GM21381 (cell line): ENCODE measurements around the gene MAP3K15.
"Not testable (repeated sequence)": the region's sequence is repeated elsewhere in the genome, so short reads cannot be mapped to it uniquely, and the experiment has no call there.

Experiments
- ATAC-seq: cut with Tn5 transposase; IDR thresholded peaks from one replicate; pipeline ENCODE4 v1.9.1; 2021; ENCODE audit warnings: mild to moderate bottlenecking, moderate library complexity; ENCODE audit not compliant: unreplicated experiment

MAP3K15 gene

DNA sequence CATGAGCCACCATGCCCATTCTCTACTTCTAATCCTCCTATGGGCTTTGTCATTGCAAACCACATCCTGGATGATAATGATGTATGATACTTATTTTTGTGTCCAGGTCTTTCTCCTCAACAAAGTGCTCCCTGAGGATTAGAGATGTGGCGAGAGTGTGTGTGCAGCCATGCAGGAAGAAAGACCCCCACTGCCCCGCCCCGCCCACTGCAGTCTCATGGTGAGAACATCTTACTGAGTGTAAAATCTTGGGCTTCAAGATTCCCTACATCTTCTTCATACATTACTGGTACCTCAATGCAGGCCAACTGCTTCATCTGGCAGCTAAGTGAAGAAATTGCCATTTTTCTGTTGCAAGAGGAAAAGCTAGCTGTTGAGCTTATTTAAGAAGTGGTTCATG lies 25.9 kb upstream of the MAP3K15 start:
- no peak for ATAC-seq

DNA sequence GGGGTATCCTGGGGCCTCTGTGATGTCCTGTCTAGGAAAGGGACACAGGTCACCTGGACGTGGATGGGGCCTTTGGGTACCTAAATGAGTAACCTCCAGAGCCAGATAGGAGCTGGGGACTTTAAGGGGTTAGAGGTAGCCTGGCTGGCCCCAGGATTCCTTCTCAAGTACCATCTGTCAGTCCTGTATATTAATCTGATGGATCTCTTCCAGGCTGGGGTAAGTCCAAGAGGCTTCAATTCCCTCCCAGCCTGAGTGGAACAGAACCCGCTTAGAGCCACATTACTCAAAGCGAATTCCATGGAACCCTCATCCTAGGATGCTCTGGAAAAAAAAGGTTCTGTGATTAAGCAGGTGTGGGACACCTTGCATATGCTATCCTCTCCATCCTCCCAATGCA lies 24.8 kb upstream of the MAP3K15 start:
- ATAC-seq, result no peak

DNA sequence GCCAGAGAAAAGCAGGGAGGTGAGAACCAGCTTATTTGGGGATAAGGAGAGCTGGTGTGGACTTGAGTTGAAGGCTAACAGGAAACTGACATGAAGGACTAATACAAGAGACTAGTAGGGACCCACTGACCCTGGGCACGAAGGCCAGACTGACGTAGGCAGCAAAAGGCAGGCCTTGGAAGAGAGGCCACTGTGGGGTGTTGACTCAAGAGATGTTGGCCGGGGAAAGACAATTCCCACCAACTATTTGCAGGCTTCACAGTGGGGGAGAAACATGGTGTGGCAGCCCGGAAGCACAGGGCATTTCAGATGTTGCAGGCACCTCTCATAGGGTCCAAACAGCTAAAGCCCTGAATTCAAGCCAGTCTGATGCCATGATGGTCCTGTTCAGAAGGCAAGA lies 24.4 kb upstream of the MAP3K15 start:
- no peak for ATAC-seq

DNA sequence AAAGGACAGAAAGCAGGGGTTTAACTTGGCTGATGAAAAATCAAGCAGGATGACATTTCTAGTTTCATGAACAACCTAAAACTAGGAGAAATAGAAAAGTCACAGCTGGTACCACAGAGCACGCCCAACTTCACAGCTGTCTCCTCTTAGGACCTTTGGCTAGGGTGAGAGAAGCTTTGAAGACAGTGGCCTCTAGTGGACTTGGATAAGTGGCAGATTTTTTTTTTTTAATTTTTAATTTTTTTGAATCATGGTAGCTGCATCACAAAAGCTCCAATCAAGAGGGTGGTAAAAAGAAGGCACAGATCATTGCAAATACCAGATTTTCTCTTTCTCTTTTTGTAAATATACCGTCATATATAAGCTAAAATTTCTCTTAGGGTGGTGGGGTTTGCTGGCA lies 20.2 kb upstream of the MAP3K15 start:
- ATAC-seq, result no peak

GRCh38 chrX:19532709-19533108 lies 17.4 kb upstream of the MAP3K15 start:
- no peak for ATAC-seq

- no peak for ATAC-seq
Measured at GRCh38 chrX:19517965-19518364, 2.7 kb upstream of the MAP3K15 start.

DNA sequence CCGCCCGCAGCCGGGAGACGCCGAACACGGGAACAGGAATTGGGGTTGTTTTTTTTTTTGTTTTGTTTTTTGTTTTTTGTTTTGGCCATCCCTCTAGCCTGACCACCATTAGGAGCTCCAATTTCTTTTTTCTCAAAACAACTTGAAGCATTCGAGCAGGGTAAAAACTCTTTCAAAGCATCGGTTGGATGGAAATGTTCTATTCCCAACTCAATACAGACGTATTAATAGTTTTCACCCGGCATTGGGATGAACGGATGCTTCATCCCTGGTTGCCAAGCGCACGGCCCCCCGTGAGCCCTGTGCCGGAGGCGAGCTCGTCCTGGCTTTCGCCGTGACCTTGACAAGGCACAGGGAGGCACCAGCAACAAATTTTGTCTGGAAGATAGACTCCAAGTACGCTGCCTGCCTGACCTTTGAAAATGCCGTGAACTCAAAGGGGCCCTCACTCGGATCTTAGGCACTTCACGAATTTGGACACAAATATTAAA lies 352 bp upstream of the MAP3K15 start:
- no peak for ATAC-seq

GRCh38 chrX:19513383-19513782 lies 1.9 kb downstream of the MAP3K15 start:
- no peak for ATAC-seq

DNA sequence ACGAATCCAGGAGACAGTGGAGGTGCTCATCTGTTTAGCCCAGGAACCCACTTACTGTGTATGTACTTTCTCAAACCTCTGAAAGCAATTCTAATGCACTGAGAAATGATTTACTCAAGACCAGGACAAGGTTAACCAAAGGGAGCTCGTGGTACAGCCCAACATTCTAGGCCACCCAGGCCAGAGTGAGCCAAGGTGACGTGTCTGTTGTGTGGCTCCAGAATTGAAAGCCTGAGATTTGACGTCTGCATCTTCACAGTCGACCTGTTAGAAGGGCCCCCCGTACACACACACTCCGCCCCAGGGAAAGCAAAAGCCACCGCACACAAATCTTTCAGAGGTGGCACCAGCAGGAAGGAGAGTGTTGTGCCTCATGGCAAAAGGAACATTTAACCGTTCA lies 2.3 kb downstream of the MAP3K15 start:
- no peak for ATAC-seq

- ATAC-seq, result no peak
Measured at GRCh38 chrX:19512359-19512758, 2.9 kb downstream of the MAP3K15 start.

- not testable (repeated sequence) for ATAC-seq
Measured at GRCh38 chrX:19511796-19512195, 3.5 kb downstream of the MAP3K15 start.

- ATAC-seq, result no peak
Measured at GRCh38 chrX:19496711-19497110, 18.6 kb downstream of the MAP3K15 start.

DNA sequence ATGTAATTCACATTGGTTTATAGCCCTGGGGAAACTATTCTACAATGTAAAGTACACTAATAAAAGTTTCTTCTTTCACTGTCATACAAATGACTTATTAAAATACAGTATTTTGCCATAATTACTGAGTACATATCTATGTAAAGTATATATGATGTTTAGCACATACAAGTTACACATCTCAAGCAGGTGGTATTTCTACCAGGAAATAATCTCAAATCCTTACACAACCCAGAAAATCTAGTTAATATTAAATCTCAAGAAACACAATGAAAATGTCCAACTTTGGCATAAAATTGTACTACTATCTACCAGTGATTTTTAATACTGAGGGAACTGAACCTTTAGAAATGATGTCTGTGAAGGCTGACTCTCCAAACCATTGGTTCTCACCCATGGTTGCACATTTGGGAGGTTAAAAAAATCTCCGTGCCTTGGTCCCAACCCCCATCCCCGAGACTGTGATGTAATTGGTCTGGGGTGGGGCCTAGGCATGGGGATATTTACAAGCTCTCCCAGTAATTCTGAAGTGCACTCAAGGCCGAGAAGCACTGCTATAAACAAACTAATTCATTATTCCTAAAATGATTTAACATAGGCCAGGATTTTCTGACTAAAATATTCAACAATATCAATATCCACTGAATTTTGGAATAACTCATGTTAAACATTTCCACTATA lies 27.6 kb downstream of the MAP3K15 start:
- ATAC-seq, result no peak

- no peak for ATAC-seq
Measured at GRCh38 chrX:19479458-19479857, 35.9 kb downstream of the MAP3K15 start.

DNA sequence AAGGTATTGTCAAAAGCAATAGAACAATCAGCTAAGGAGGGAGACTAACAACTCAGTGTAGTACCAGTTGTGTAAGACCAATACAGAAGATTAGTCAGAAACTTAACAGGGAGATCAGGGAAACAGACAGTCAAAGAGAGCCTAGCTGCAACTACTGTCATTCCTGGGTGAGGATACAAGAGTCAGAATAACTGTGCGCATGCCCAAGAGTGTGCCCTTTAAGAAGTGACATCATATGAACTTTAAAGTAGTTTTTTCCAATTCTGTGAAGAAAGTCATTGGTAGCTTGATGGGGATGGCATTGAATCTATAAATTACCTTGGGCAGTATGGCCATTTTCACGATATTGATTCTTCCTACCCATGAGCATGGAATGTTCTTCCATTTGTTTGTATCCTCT lies 46.9 kb downstream of the MAP3K15 start:
- ATAC-seq, result not testable (repeated sequence)

GRCh38 chrX:19462879-19463278 lies 52.4 kb downstream of the MAP3K15 start:
- ATAC-seq, result no peak

DNA sequence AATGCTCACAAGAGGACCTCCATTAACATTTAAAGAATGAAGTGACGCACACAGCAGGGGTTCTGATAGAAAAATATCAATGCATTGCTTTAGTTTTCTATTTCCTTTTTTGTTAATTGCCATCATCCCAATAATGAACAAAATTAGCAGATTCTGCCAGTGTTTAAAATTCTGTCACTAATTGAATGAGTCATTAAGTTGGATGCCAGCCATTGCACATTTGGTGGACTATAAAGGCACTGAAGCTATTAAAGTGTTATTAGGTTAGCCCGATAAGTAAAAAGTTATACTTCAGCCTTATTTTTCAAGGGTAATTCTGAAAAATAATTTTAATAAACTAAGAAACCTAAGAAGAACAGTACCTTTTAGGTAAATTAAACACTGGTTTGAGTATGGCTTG lies 53.1 kb downstream of the MAP3K15 start:
- no peak for ATAC-seq

DNA sequence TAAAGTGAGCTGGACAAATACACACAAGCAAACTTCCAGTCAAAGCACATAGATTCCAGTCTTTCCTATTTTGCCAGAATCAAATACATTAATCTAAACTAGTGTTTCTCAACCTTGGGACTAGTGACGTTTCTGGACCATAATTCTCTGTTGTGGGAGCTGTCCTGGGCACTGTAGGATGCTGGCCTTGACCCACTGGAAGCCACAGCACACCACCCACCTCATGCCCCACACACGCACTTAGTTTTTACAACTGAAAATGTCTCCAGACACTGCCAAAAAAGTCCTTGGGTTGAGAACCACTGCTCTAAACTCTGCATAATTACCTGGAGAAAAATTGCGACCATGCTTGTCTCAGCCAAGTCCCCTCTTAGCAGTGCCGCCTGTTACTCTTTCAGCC lies 57.6 kb downstream of the MAP3K15 start:
- ATAC-seq, result no peak

DNA sequence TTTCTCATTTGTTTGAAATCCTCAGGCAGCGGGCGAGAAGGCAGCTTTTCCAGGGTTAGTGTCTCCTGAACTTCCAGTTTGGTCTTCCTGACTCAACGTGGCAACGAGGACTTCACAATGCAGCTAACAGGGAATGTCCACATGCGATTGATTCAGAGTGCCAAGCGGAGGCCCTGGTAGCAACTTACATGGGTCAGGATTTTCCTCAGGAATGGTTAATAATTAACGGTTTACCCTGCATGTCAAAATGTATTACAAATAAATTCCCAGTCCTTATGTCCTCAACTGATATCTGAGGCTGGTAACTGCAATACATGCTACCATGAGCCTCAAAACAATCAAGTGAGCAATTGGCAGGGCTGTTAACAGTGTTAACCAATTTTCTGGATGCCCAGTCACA lies 67.2 kb downstream of the MAP3K15 start:
- ATAC-seq, result no peak

- ATAC-seq, result no peak
Measured at GRCh38 chrX:19446397-19446796, 68.9 kb downstream of the MAP3K15 start.

- ATAC-seq, result not testable (repeated sequence)
Measured at GRCh38 chrX:19445772-19446171, 69.5 kb downstream of the MAP3K15 start.

GRCh38 chrX:19443869-19444526 lies 71.3 kb downstream of the MAP3K15 start:
- no peak for ATAC-seq

GRCh38 chrX:19440713-19441112 lies 74.6 kb downstream of the MAP3K15 start:
- no peak for ATAC-seq
